HepG2 (cell line): ENCODE measurements around the gene KCNH6. TPM values are rescaled to one million over a fixed set of nuclear protein-coding genes. Genes with fewer than 3 reads are reported as not detected.
A peak's percentile ranks its signal among the peaks of the same experiment; 100 is the strongest.

ENCODE experiments used
- ATF3 ChIP-seq: sonication (generic); formaldehyde crosslinking; IDR thresholded peaks from 2 replicates; pipeline ENCODE4 v1.4.0; 2020; ENCODE audit warnings: missing genetic modification reagents
- ISX ChIP-seq: sonication (generic); formaldehyde crosslinking; conservative IDR thresholded peaks from 2 replicates; pipeline ENCODE4 v1.5.0; 2020; ENCODE audit warnings: missing genetic modification reagents
- KDM5B ChIP-seq: sonication (generic); formaldehyde crosslinking; IDR thresholded peaks from 2 replicates; pipeline ENCODE4 v1.4.0; 2020; ENCODE audit warnings: missing genetic modification reagents, mild to moderate bottlenecking, borderline replicate concordance
- MIXL1 ChIP-seq: IDR thresholded peaks from 2 replicates; pipeline ENCODE4 v1.6.1; 2016
- MLX ChIP-seq: IDR thresholded peaks from 2 replicates; pipeline ENCODE4 v1.6.1; 2016
- MTERF4 ChIP-seq: sonication (generic); formaldehyde crosslinking; IDR thresholded peaks from 2 replicates; pipeline ENCODE4 v1.8.0; 2023; ENCODE audit warnings: mild to moderate bottlenecking, missing genetic modification reagents
- MYPOP ChIP-seq: sonication (generic); formaldehyde crosslinking; IDR thresholded peaks from 2 replicates; pipeline ENCODE4 v1.8.1; 2023; ENCODE audit warnings: mild to moderate bottlenecking, moderate library complexity, missing genetic modification reagents
- NFE2 ChIP-seq: sonication (generic); formaldehyde crosslinking; IDR thresholded peaks from 2 replicates; pipeline ENCODE4 v1.4.0; 2020; ENCODE audit warnings: missing genetic modification reagents
- SIN3A ChIP-seq: IDR thresholded peaks from 2 replicates; pipeline ENCODE4 v1.6.1; 2011; ENCODE audit warnings: low read depth, mild to moderate bottlenecking, control low read depth, low read length, borderline replicate concordance
- TCF12 ChIP-seq, 2 experiments: fragments of 450-650 bp in 1 of 2; sonication (generic) in 1 of 2; formaldehyde crosslinking in 1 of 2; IDR thresholded peaks; 2 replicates each; pipeline versions ENCODE4 v1.6.1 to v1.8.0; 2017 to 2022; ENCODE audit warnings: antibody characterized with exemption in 1 of 2, mild to moderate bottlenecking in 1 of 2, missing genetic modification reagents in 1 of 2, moderate library complexity in 1 of 2
- TERF1 ChIP-seq: sonication (generic); formaldehyde crosslinking; IDR thresholded peaks from 2 replicates; pipeline ENCODE4 v1.8.0; 2022; ENCODE audit warnings: mild to moderate bottlenecking, missing genetic modification reagents, moderate library complexity
- ZC3H4 ChIP-seq: sonication (generic); formaldehyde crosslinking; IDR thresholded peaks from 2 replicates; pipeline ENCODE4 v1.4.0; 2020; ENCODE audit warnings: missing genetic modification reagents, borderline replicate concordance
- ZNF251 ChIP-seq: sonication (generic); formaldehyde crosslinking; IDR thresholded peaks from 2 replicates; pipeline ENCODE4 v1.9.0; 2021; ENCODE audit warnings: mild to moderate bottlenecking, missing genetic modification reagents
- ZNF326 ChIP-seq: sonication (generic); formaldehyde crosslinking; IDR thresholded peaks from 2 replicates; pipeline ENCODE4 v1.4.0; 2020; ENCODE audit warnings: missing genetic modification reagents, borderline replicate concordance
- ZNF333 ChIP-seq: sonication (generic); formaldehyde crosslinking; IDR thresholded peaks from 2 replicates; pipeline ENCODE4 v1.4.0; 2020; ENCODE audit warnings: mild to moderate bottlenecking, missing genetic modification reagents, borderline replicate concordance
- ZNF446 ChIP-seq: sonication (generic); formaldehyde crosslinking; IDR thresholded peaks from 2 replicates; pipeline ENCODE4 v1.5.0; 2020; ENCODE audit warnings: mild to moderate bottlenecking, missing genetic modification reagents
- ZNF703 ChIP-seq: sonication (generic); formaldehyde crosslinking; IDR thresholded peaks from 2 replicates; pipeline ENCODE4 v1.5.1; 2020; ENCODE audit warnings: missing genetic modification reagents, mild to moderate bottlenecking, moderate library complexity, borderline replicate concordance
- ZSCAN9 ChIP-seq: IDR thresholded peaks from 2 replicates; pipeline ENCODE4 v1.6.1; 2016; ENCODE audit warnings: borderline replicate concordance
- ZXDC ChIP-seq: sonication (generic); formaldehyde crosslinking; IDR thresholded peaks from 2 replicates; pipeline ENCODE4 v1.5.0; 2020; ENCODE audit warnings: mild to moderate bottlenecking, missing genetic modification reagents
- polyA plus RNA-seq, 8 experiments: library from polyadenylated mRNA; depleted of rRNA in 3 of 8; stranded (reverse) in 7 of 8; unstranded in 1 of 8; fragments of >200 nt; fragmentation: Illumina TruSeq in 4 of 8; extraction: Trizol in 4 of 8; gene quantifications; 2 replicates each; pipeline versions ENCODE4 v1.2.1 to v1.2.3, GENCODE V29; 2011 to 2016; ENCODE audit warnings: low read depth in 4 of 8, missing spikeins in 1 of 8, mixed read lengths in 1 of 8; ENCODE audit not compliant: insufficient read depth in 1 of 8
- total RNA-seq, 5 experiments: library from RNA; depleted of rRNA; stranded (reverse); fragments of >200 nt; fragmentation: Illumina TruSeq; extraction: Trizol; gene quantifications; 2 replicates each; pipeline ENCODE4 v1.2.3, GENCODE V29; 2016; ENCODE audit warnings: low read depth in 1 of 5

Gene KCNH6
- total and polyA plus RNA-seq, 2 of the 13 experiments (the other 11 are each of a cell fraction or from before 2014, with no cell fraction given) = 0.05 to 0.18 TPM

GRCh38 chr17:63550817-63551639 lies 27.9 kb downstream of the KCNH6 start (continued):
- TF ChIP-seq ZC3H4 (CRISPR knock-in tag) (0 out of 2 replicates have a peak, but pooled peaks have one; percentile 7), MIXL1 (CRISPR knock-in tag) (peak; percentile 7; the same call in 1 of the 2 replicates), ZNF251 (CRISPR knock-in tag) (no peak), MLX (CRISPR knock-in tag) (no peak), MYPOP (CRISPR knock-in tag) (peak; percentile 21), ZNF333 (CRISPR knock-in tag) (peak; percentile 46; the same call in 1 of the 2 replicates), SIN3A (peak; percentile 76; the same call in 1 of the 2 replicates), TERF1 (0 out of 2 replicates have a peak, but pooled peaks have one; percentile 38), ZXDC (CRISPR knock-in tag) (peak; percentile 93), ZNF703 (CRISPR knock-in tag) (0 out of 2 replicates have a peak, but pooled peaks have one; percentile 48), ZSCAN9 (CRISPR knock-in tag) (no peak), KDM5B (CRISPR knock-in tag) (peak; percentile 65; the same call in 1 of the 2 replicates), MTERF4 (CRISPR knock-in tag) (no peak), ISX (CRISPR knock-in tag) (0 out of 2 replicates have a peak, but pooled peaks have one; percentile 46), ZNF446 (CRISPR knock-in tag) (no peak), ZNF326 (no peak), ATF3 (CRISPR knock-in tag) (peak; percentile 38; the same call in 1 of the 2 replicates), NFE2 (CRISPR knock-in tag) (no peak), TCF12 (IDR thresholded peaks at IDR 0.05) (no peak), TCF12 (CRISPR knock-in tag; IDR thresholded peaks at IDR 0.05) (peak; percentile 77)
